CD14-positive monocyte (primary cell): ENCODE results near the gene LSM3. TPM values are rescaled to one million over a fixed set of nuclear protein-coding genes. Genes with fewer than 3 reads are reported as not detected.

ENCODE experiments used
- DNase-seq, 3 donors: peaks; one replicate each; pipeline ENCODE4 v3.0.0-alpha.2; 2011 to 2022
- H2AFZ ChIP-seq: 2 replicates; pipeline ENCODE4 v1.6.0; 2012; ENCODE audit warnings: mild to moderate bottlenecking, low read depth, low read length, inconsistent platforms; ENCODE audit not compliant: insufficient read depth, poor library complexity, severe bottlenecking
- H3K27ac ChIP-seq, 2 donors: 1 replicate in 1 of 2; 2 replicates in 1 of 2; pipeline ENCODE4 v1.5.1; 2012 to 2013; ENCODE audit warnings: low read length in 2 of 2, control low read depth in 1 of 2, inconsistent platforms in 1 of 2, low read depth in 1 of 2, mild to moderate bottlenecking in 1 of 2
- H3K27me3 ChIP-seq, 2 donors: one replicate each; pipeline versions ENCODE4 v1.6.0 to v1.6.1; 2011 to 2013; ENCODE audit warnings: low read length in 2 of 2; ENCODE audit not compliant: control insufficient read depth in 2 of 2, insufficient read depth in 2 of 2
- H3K36me3 ChIP-seq, 2 donors: replicated peaks in 1 of 2; 1 replicate in 1 of 2; 2 replicates in 1 of 2; pipeline versions ENCODE4 v1.5.1 to v1.6.1; 2012 to 2013; ENCODE audit warnings: low read length in 2 of 2, control low read depth in 1 of 2, inconsistent platforms in 1 of 2, mild to moderate bottlenecking in 1 of 2; ENCODE audit not compliant: insufficient read depth in 2 of 2, control insufficient read depth in 1 of 2
- H3K4me1 ChIP-seq, 2 donors: 1 replicate in 1 of 2; 2 replicates in 1 of 2; pipeline versions ENCODE4 v1.5.1 to v1.6.1; 2012 to 2013; ENCODE audit warnings: low read length in 2 of 2, control low read depth in 1 of 2, inconsistent platforms in 1 of 2, mild to moderate bottlenecking in 1 of 2, moderate library complexity in 1 of 2; ENCODE audit not compliant: insufficient read depth in 2 of 2, control insufficient read depth in 1 of 2
- H3K4me2 ChIP-seq: replicated peaks from 2 replicates; pipeline ENCODE3; 2012; ENCODE audit warnings: low read length, moderate library complexity, mild to moderate bottlenecking; ENCODE audit not compliant: poor library complexity, severe bottlenecking; ENCODE audit errors: extremely low read depth
- H3K4me3 ChIP-seq, 3 experiments: fragments of 200-600 bp in 1 of 3; sonication (generic) in 1 of 3; replicated peaks in 1 of 3; 1 replicate in 2 of 3; 2 replicates in 1 of 3; pipeline ENCODE4 v1.5.1; 2011 to 2013; ENCODE audit warnings: low read length in 3 of 3, mild to moderate bottlenecking in 3 of 3, control low read depth in 2 of 3, low read depth in 2 of 3, inconsistent platforms in 1 of 3, moderate library complexity in 1 of 3
- H3K79me2 ChIP-seq: 2 replicates; pipeline ENCODE4 v1.6.0; 2012; ENCODE audit warnings: mild to moderate bottlenecking, control low read depth, inconsistent platforms, low read length, moderate library complexity; ENCODE audit not compliant: insufficient read depth
- H3K9ac ChIP-seq: 2 replicates; pipeline ENCODE4 v1.6.0; 2017; ENCODE audit warnings: low read length, mild to moderate bottlenecking; ENCODE audit not compliant: insufficient read depth, poor library complexity, severe bottlenecking
- H3K9me3 ChIP-seq, 2 donors: replicated peaks in 1 of 2; 1 replicate in 1 of 2; 2 replicates in 1 of 2; pipeline versions ENCODE4 v1.5.1 to v1.6.1; 2012 to 2013; ENCODE audit warnings: low read length in 2 of 2, control low read depth in 1 of 2; ENCODE audit not compliant: control insufficient read depth in 1 of 2, insufficient read depth in 1 of 2
- H4K20me1 ChIP-seq: 2 replicates; pipeline ENCODE4 v1.6.0; 2012; ENCODE audit warnings: mild to moderate bottlenecking, low read length, control low read depth, moderate library complexity; ENCODE audit not compliant: insufficient read depth
- H3K27ac Mint-ChIP-seq, 7 donors: one replicate each; pipeline ENCODE4 v1.8.0; 2020; ENCODE audit warnings: mild to moderate bottlenecking in 7 of 7, mixed read lengths in 7 of 7, moderate library complexity in 6 of 7, inconsistent platforms in 2 of 7
- H3K27me3 Mint-ChIP-seq, 3 donors: one replicate each; pipeline ENCODE4 v1.8.0; 2021 to 2022; ENCODE audit warnings: low read depth in 3 of 3, mild to moderate bottlenecking in 3 of 3, mixed read lengths in 3 of 3, moderate library complexity in 3 of 3, inconsistent platforms in 1 of 3
- H3K36me3 Mint-ChIP-seq, 2 donors: one replicate each; pipeline ENCODE4 v1.8.0; 2020; ENCODE audit warnings: mixed read lengths in 2 of 2, inconsistent platforms in 1 of 2, mild to moderate bottlenecking in 1 of 2
- H3K4me1 Mint-ChIP-seq: one replicate; pipeline ENCODE4 v1.8.0; 2020; ENCODE audit warnings: mild to moderate bottlenecking, mixed read lengths
- H3K4me3 Mint-ChIP-seq, 2 donors: one replicate each; pipeline ENCODE4 v1.8.0; 2020; ENCODE audit warnings: mild to moderate bottlenecking in 2 of 2, mixed read lengths in 2 of 2, moderate library complexity in 1 of 2
- H3K9me3 Mint-ChIP-seq, 7 donors: one replicate each; pipeline ENCODE4 v1.8.0; 2020 to 2022; ENCODE audit warnings: mixed read lengths in 7 of 7, mild to moderate bottlenecking in 6 of 7, moderate library complexity in 6 of 7, inconsistent platforms in 2 of 7
- WGBS: methylation state at CpG from one replicate; pipeline ENCODE4 v1.1.5; 2013; ENCODE audit warnings: missing lambda C conversion rate; ENCODE audit not compliant: insufficient coverage; 5-methylcytosine and 5-hydroxymethylcytosine counted together
- intact Hi-C, 2 donors: fragments of 100-400 bp; cut with micrococcal nuclease; formaldehyde crosslinking; loops; one replicate each; pipeline versions ENCODE4 v1.15.0 to v1.15.1; 2023
- polyA plus RNA-seq, 3 donors: library from polyadenylated mRNA; depleted of rRNA in 1 of 3; unstranded in 2 of 3; stranded (reverse) in 1 of 3; fragments of 300-500 nt in 2 of 3; fragments of >200 nt in 1 of 3; fragmentation: Illumina TruSeq in 2 of 3; gene quantifications; 1 replicate in 2 of 3; 2 replicates in 1 of 3; pipeline ENCODE4 v1.2.3, GENCODE V29; 2012 to 2021
- TF ChIP-seq, protein P1 (sequence below): fragments of 200-600 bp; IDR thresholded peaks from one replicate; pipeline ENCODE4 v1.8.0; 2022; ENCODE audit warnings: antibody characterized with exemption, mild to moderate bottlenecking

Gene LSM3
- polyA plus RNA-seq, 3 donors: 4.1 to 23.2 (median 19.8) TPM

DNA sequence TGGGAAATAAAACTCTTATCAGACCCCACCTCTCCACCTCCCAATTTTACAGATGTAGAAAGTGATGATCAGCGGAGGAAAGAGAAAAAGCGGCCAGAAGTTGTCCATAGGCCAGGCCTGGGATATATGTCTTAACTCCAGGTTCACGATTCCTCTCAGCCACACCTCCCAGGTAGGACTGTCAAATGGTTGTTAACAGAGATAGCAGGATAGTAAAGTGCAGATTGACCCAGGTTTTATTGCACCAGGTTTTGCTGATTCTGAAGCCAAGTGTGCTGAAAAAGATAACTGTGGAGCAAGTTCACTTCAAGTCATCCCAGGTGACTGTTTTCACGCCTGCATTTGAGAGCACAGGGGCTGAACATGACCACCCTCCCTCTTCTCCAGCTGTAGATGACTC, 36.1 kb downstream of the LSM3 start:
- H3K4me3 ChIP-seq: no peak overlapping the region
- no peaks in the 10 kb centered on the region for H3K79me2 ChIP-seq
- DNase-seq: no peak
- intact Hi-C loops: no loop called here
- Mint-ChIP-seq H3K36me3 (no peaks in the 10 kb centered on the region), H3K4me1 (peaks cover 13% of the 10 kb centered on the region), H3K4me3 (no peak overlapping the region), H3K9me3 (peaks cover 0 to 6% (median 0%) of the 10 kb centered on the region in 7 donors), H3K27ac (no peak overlapping the region), H3K27me3 (peaks cover 0 to 4% (median 2%) of the 10 kb centered on the region in 3 donors)
- H3K27ac ChIP-seq: no peak overlapping the region
- no peak overlapping the region for H3K9ac ChIP-seq
- H3K4me1 ChIP-seq: no peaks in the 10 kb centered on the region
- no peaks in the 10 kb centered on the region for H4K20me1 ChIP-seq
- H2AFZ ChIP-seq: no peak overlapping the region
- WGBS: no CpG with 5 or more reads among the region's 4 CpGs
- no peak overlapping the region for H3K4me2 ChIP-seq
- no peaks in the 10 kb centered on the region for H3K9me3 ChIP-seq
- TF ChIP-seq, protein P1, sequence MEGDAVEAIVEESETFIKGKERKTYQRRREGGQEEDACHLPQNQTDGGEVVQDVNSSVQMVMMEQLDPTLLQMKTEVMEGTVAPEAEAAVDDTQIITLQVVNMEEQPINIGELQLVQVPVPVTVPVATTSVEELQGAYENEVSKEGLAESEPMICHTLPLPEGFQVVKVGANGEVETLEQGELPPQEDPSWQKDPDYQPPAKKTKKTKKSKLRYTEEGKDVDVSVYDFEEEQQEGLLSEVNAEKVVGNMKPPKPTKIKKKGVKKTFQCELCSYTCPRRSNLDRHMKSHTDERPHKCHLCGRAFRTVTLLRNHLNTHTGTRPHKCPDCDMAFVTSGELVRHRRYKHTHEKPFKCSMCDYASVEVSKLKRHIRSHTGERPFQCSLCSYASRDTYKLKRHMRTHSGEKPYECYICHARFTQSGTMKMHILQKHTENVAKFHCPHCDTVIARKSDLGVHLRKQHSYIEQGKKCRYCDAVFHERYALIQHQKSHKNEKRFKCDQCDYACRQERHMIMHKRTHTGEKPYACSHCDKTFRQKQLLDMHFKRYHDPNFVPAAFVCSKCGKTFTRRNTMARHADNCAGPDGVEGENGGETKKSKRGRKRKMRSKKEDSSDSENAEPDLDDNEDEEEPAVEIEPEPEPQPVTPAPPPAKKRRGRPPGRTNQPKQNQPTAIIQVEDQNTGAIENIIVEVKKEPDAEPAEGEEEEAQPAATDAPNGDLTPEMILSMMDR: no peak
- H3K27me3 ChIP-seq: no peaks in the 10 kb centered on the region
- H3K36me3 ChIP-seq: no peaks in the 10 kb centered on the region

DNA sequence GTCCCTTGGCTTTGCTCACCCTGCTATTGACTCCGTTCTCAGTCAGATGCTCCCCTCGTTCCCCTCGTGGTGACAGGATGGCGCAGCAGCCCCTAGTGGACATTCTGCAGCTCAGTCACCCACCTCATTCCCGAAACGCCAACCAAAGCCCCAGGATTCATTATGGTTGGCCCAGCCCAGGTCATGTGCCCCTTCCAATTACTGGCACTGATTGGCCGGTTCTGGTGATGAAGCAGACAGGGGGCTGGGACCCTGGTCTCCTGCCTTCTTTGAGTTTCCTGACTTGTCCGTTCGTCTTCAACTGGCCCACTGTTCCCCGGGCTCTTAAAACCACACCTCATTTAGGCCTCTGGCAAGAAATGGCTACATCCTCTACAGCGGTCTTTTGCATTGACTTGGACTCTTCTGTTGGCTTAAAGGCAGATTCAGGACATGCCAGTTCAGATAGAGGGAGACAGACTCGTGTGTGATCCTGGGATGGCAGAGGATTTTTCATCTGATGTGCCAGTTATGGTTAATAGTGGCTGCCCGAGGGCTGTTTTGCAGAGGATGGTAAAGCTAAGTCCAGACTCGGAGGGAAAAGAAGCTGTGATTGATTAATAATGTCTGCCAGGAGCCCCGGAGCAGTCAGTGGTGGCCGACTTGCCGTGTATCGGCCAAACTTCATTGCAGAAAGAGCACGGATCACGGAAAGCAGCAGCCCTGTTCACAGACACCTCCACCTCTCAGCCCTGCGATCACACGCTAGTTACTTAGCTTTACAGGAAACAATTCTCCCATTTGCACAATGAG, 37.8 kb downstream of the LSM3 start:
- Histone ChIP-seq H3K36me3 (no peaks in the 10 kb centered on the region), H4K20me1 (no peaks in the 10 kb centered on the region), H3K27ac (no peak overlapping the region), H3K79me2 (no peaks in the 10 kb centered on the region), H3K9ac (no peak overlapping the region), H3K4me3 (peak overlapping the region in 1 of 3 experiments; percentile 28), H3K4me1 (no peaks in the 10 kb centered on the region), H3K27me3 (no peaks in the 10 kb centered on the region), H3K9me3 (peaks cover 0 to 6% of the 10 kb centered on the region in 2 donors), H3K4me2 (no peak overlapping the region), H2AFZ (no peak overlapping the region)
- 97% methylated on average over 16 of the region's 22 CpGs for WGBS
- intact Hi-C loops: no loop called here
- TF ChIP-seq, protein P1: peak; percentile 44
- Mint-ChIP-seq H3K27me3 (peaks cover 0 to 4% (median 2%) of the 10 kb centered on the region in 3 donors), H3K9me3 (peaks cover 5 to 10% (median 8%) of the 10 kb centered on the region in 7 donors), H3K36me3 (no peaks in the 10 kb centered on the region), H3K27ac (peak overlapping the region in 4 of 7 donors; percentile 72 to 89 (median 76)), H3K4me3 (peak overlapping the region; percentile 18 to 85), H3K4me1 (peaks cover 13% of the 10 kb centered on the region)
- peak; percentile 4 to 44 (median 21) for DNase-seq
